ENCODE data around the gene MRO.
"Not testable (repeated sequence)": the region's sequence is repeated elsewhere in the genome, so short reads cannot be mapped to it uniquely, and the experiment has no call there.

Gene MRO

DNA sequence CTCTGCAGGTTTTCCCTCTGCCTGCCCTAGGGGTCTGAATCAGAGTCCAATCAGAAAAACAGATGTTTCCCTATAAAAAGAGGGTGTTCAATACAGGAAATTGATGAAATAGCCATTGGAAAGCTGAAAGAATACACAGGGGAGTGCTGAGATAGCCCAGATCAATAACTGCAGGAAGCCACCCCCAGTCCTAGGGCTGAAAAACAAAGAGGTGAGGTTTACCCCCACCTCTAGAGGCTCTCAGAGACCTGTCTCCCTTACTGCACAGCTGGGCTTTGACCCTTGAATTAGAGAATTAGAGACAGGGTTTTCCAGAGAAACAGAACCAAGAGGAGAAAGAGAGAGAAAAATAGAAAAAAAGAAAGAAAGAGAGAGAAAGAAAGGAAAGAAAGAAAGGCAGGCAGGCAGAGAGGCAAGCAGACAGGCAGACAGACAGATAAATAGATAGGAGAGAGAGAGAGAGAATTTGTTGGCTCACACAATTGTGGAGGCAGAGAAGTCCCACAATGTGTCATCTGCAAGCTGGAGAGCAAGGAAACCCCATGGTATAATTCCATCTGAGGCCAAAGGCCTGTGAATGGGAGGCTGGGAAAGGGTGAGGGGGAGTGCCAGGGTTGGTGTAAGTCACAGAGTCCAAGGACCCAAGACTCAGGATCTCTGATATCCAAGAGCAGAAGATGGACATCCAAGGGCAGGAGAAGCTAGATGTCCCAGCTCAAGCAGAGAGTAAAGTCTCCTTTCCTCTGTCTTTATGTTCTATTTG lies 40.2 kb upstream of the MRO start:
- POLR2A ChIA-PET, result no interaction called here
- CTCF ChIA-PET, result interaction anchor here (0.9 to 1.7 kb wide), 3 partner anchors 15 to 29 kb away, joined by 3 to 5 read pairs (median 3); no protein-coding TSS in a partner anchor
- DNase-seq (ENCODE audit: extremely low spot score), result no peak
- TF ChIP-seq, protein P1, sequence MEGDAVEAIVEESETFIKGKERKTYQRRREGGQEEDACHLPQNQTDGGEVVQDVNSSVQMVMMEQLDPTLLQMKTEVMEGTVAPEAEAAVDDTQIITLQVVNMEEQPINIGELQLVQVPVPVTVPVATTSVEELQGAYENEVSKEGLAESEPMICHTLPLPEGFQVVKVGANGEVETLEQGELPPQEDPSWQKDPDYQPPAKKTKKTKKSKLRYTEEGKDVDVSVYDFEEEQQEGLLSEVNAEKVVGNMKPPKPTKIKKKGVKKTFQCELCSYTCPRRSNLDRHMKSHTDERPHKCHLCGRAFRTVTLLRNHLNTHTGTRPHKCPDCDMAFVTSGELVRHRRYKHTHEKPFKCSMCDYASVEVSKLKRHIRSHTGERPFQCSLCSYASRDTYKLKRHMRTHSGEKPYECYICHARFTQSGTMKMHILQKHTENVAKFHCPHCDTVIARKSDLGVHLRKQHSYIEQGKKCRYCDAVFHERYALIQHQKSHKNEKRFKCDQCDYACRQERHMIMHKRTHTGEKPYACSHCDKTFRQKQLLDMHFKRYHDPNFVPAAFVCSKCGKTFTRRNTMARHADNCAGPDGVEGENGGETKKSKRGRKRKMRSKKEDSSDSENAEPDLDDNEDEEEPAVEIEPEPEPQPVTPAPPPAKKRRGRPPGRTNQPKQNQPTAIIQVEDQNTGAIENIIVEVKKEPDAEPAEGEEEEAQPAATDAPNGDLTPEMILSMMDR (IDR thresholded peaks at IDR 0.05; ENCODE audit: control extremely low read depth, extremely low read depth, low read depth, missing control alignments), result no peak

DNA sequence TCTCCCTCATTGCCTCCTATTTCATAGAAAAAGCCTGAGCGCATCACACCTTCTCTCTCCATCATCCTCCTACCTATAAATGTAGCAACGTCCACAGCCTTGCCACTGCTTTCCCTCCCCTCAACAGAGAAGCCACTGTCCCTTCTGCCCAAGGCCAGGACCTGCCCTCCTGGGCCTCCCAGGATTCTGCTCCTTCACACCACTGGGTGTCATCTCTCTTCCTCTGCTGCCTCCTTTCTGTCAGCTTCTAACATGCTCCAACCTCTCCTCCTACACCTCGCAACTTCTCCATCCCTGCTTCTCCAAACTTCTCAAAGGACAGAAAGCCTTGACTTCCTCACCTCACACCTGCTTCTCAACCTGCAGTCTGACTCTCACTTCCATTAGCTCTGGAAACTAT lies 37.9 kb upstream of the MRO start:
- TF ChIP-seq, protein P1 (IDR thresholded peaks at IDR 0.05; ENCODE audit: control extremely low read depth, extremely low read depth, low read depth, missing control alignments), result no peak
- ChIA-PET CTCF (interaction anchor here (1.7 to 2.1 kb wide), 2 partner anchors 9 to 10 kb away, joined by 4 to 7 read pairs; no protein-coding TSS in a partner anchor), POLR2A (no interaction called here)
- no peak for DNase-seq (ENCODE audit: extremely low spot score)

DNA sequence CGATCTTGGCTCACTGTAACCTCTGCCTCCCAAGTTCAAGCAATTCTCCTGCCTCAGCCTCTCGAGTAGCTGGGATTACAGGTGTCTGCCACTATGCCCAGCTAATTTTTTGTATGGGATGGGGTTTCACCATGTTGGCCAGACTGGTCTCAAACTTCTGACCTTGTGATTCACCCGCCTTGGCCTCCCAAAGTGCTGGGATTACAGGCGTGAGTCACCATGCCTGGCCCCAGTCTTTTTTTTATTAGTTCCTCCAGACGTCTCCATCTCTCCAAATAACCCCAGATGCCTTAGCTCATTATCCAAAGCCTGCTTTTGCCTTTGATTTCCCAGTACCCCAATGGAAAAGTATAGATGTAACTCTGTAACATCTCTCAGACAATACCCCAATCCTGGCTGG lies 37.4 kb upstream of the MRO start:
- POLR2A ChIA-PET; DNase-seq (ENCODE audit: extremely low spot score): not testable (repeated sequence)
- CTCF ChIA-PET, result interaction anchor here (1.0 to 2.1 kb wide), 3 partner anchors 10 to 12 kb away, joined by 3 to 7 read pairs (median 4); no protein-coding TSS in a partner anchor

DNA sequence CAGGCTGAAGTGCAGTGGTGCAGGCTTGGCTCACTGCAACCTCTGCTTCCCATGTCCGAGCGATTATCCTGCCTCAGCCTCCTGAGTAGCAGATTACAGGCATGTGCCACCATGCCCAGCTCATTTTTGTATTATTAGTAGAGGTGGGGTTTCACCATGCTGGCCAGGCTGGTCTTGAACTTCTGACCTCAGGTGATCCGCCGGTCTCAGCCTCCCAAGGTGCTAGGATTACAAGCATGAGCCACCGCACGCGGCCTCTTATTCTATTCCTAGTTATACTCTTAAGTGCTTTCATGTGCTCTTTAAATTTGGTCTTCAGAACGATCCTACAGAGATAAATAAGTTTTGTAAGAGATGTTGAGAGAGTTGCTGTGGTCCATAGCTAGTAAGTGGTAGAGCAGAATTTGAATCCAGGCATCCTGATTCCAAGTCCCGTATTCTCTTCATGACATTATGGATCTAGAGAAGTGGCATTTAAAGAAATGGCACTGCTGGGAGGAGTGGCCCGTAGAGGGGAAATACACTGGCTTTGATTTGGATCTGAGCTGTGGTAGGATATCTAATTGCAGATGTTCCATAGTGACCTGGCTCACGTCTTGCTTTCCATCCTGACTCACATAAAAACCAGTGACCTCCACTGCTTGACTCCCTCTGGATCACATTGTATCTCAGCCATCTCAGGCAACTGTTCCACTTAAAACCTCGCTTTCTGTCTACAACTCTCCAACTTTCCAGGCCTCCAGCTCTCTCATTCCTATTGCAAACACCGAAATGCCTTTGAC lies 36.4 kb upstream of the MRO start:
- TF ChIP-seq, protein P1 (IDR thresholded peaks at IDR 0.05; ENCODE audit: control extremely low read depth, extremely low read depth, low read depth, missing control alignments), result no peak
- POLR2A ChIA-PET, result no interaction called here
- DNase-seq (ENCODE audit: extremely low spot score), result no peak
- CTCF ChIA-PET, result interaction anchor here (0.8 to 2.1 kb wide), 4 partner anchors 9 to 153 kb away, joined by 3 to 7 read pairs (median 4); no protein-coding TSS in a partner anchor

DNA sequence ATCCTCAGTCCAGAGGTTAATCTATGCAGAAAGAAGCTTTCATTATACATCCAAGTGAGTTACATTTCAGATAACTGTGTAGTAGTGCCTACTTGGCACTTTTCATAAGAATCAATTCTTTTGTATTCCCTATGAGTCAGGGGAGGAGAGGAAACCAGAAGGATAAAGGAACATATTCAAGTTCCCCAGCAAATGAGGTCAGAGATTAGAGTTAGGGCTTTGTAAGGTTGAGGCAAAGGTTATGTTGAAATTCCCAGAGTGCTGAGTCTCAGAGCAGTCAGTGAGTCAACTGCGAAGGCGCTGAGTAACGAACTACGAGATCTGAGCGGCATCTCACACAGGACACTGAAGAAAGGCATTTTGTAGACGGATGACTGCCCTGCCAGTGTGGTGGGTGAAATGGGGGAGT lies 34.1 kb upstream of the MRO start:
- CTCF ChIA-PET, result interaction anchor here (0.9 to 1.3 kb wide), 2 partner anchors 34 to 197 kb away, joined by 3 read pairs; partner anchors contain the start of gene MRO
- no peak for DNase-seq (ENCODE audit: extremely low spot score)
- TF ChIP-seq, protein P1 (IDR thresholded peaks at IDR 0.05; ENCODE audit: control extremely low read depth, extremely low read depth, low read depth, missing control alignments), result no peak
- POLR2A ChIA-PET, result no interaction called here

DNA sequence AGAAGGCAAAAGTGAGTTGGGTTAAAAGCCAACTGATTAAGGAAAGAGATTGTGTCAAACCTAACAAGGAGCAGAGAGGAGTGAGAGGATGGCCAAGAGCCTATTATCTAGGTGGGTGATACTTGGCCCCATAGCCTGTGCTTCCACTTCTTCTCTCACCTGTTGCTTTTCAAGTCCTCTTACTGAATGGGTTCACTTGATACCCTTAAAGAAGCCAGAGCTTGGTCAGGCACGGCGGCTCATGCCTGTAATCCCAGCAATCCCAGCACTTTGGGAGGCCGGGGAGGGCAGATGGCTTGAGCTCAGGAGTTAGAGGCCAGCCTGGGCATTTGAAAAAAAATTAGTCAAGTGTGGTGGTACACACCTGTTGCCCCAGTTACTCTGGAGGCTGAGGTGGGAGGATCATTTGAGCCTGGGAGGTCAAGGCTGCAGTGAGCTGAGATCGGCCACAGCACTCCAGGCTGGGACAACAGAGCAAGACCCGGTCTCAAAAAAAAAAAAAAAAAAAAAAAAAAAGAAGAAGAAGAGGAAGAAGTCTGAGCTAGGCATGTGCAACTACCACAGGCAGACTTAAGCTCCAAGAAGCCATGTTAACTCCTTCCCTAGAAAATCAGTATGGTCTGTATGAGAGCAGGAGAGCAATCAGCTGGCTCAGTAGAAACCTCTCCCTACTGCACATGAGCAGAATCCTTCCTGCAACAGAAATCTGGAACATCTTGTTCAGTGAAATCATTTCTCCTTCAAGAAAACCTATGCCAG lies 30.7 kb upstream of the MRO start:
- DNase-seq (ENCODE audit: extremely low spot score), result no peak
- TF ChIP-seq, protein P1 (IDR thresholded peaks at IDR 0.05; ENCODE audit: control extremely low read depth, extremely low read depth, low read depth, missing control alignments), result no peak
- CTCF ChIA-PET, result no interaction called here
- POLR2A ChIA-PET, result no interaction called here
